Smooth muscle cell (in vitro differentiated cells): ENCODE results near the gene DUSP16. TPM values are rescaled to one million over a fixed set of nuclear protein-coding genes. Genes with fewer than 3 reads are reported as not detected.

Source experiments
- DNase-seq: peaks from one replicate; lab custom pipeline; 2025; ENCODE audit not compliant: unreplicated experiment; lab: John Stamatoyannopoulos, UW
- H2AFZ ChIP-seq: fragments of 200-600 bp; sonication (generic); 2 replicates; pipeline ENCODE4 v1.6.0; 2016; ENCODE audit warnings: antibody characterized with exemption, low read depth, mild to moderate bottlenecking
- H3F3A ChIP-seq: fragments of 200-600 bp; sonication (generic); 2 replicates; pipeline ENCODE4 v1.6.0; 2017; ENCODE audit warnings: antibody characterized with exemption, low read depth
- H3K27ac ChIP-seq: fragments of 200-600 bp; sonication (generic); 2 replicates; pipeline ENCODE4 v1.5.1; 2016; ENCODE audit warnings: low read depth, mild to moderate bottlenecking
- H3K27me3 ChIP-seq: fragments of 200-600 bp; sonication (generic); 2 replicates; pipeline ENCODE4 v1.6.1; 2016; ENCODE audit warnings: low read depth, mild to moderate bottlenecking
- H3K36me3 ChIP-seq: fragments of 200-600 bp; sonication (generic); 2 replicates; pipeline ENCODE4 v1.5.1; 2016; ENCODE audit warnings: low read depth
- H3K4me1 ChIP-seq: fragments of 200-600 bp; sonication (generic); 2 replicates; pipeline ENCODE4 v1.5.1; 2016; ENCODE audit warnings: low read depth
- H3K4me2 ChIP-seq: fragments of 200-600 bp; sonication (generic); 2 replicates; pipeline ENCODE4 v1.6.0; 2016; ENCODE audit warnings: mild to moderate bottlenecking
- H3K4me3 ChIP-seq: fragments of 200-600 bp; sonication (generic); 2 replicates; pipeline ENCODE4 v1.5.1; 2016; ENCODE audit warnings: mild to moderate bottlenecking
- H3K79me2 ChIP-seq: fragments of 200-600 bp; sonication (generic); 2 replicates; pipeline ENCODE4 v1.6.0; 2016; ENCODE audit warnings: low read depth, mild to moderate bottlenecking
- H3K9ac ChIP-seq: fragments of 200-600 bp; sonication (generic); 2 replicates; pipeline ENCODE4 v1.6.0; 2016; ENCODE audit warnings: low read depth
- H3K9me3 ChIP-seq: fragments of 200-600 bp; sonication (generic); replicated peaks from 2 replicates; pipeline ENCODE4 v1.5.1; 2016; ENCODE audit warnings: low read depth
- H4K20me1 ChIP-seq: fragments of 200-600 bp; sonication (generic); 2 replicates; pipeline ENCODE4 v1.6.0; 2016; ENCODE audit warnings: low read depth
- WGBS: methylation state at CpG from one replicate; pipeline ENCODE4 v1.1.7; 2016; ENCODE audit warnings: low lambda C conversion rate; 5-methylcytosine and 5-hydroxymethylcytosine counted together
- polyA plus RNA-seq: library from polyadenylated mRNA; unstranded; fragments of >200 nt; fragmentation: Nextera tagmentation; extraction: Ambion mirVana; gene quantifications from 2 replicates; pipeline ENCODE4 v1.2.1, GENCODE V29; 2016
- total RNA-seq: library from RNA; depleted of rRNA; stranded (reverse); fragments of >200 nt; gene quantifications from 2 replicates; pipeline ENCODE4 v1.2.3, GENCODE V29; 2014
- TF ChIP-seq, protein P1 (sequence below): fragments of 200-600 bp; sonication (generic); IDR thresholded peaks from 2 replicates; pipeline ENCODE4 v1.5.1; 2017; ENCODE audit warnings: borderline replicate concordance, mild to moderate bottlenecking, antibody characterized with exemption; ENCODE audit not compliant: insufficient read depth, poor library complexity, severe bottlenecking

Gene DUSP16
- total and polyA plus RNA-seq, 2 experiments from 2014 or later = 1.2 to 10.8 TPM

DNA sequence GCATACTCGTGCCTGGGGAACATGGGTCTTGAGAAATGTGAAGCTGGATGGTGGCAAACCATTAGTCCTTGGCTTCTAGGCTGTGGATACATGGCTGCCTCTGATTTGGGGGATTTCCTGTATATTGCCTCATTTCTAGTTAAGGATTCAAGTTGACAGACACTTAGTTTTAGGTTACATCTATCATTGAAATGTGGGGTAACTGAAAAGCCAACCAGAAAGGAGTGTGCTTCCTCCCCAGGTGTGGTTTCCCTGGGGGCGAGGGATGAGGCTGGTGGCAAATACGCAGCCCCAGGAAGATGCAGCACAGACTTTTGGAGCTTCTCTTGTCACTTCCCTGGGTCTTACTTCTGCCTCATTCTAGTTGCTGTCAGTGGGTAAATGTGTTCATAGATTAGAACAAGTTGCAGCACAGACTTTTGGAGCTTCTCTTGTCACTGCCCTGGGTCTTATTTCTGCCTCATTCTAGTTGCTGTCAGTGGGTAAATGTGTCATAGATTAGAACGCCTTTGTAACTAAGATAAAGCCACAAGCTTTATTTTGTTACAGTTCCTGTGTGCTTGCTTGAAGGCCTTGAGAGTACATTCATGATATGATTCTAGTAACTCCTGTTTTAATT, 120.7 kb downstream of the DUSP16 start:
- WGBS = 48% methylated on average over 4 of the region's 4 CpGs
- H3K4me2 ChIP-seq = peak overlapping the region; percentile 52
- H3K27me3 ChIP-seq = no peaks in the 10 kb centered on the region
- no peak for DNase-seq
- H3K9me3 ChIP-seq = no peaks in the 10 kb centered on the region
- TF ChIP-seq, protein P1, sequence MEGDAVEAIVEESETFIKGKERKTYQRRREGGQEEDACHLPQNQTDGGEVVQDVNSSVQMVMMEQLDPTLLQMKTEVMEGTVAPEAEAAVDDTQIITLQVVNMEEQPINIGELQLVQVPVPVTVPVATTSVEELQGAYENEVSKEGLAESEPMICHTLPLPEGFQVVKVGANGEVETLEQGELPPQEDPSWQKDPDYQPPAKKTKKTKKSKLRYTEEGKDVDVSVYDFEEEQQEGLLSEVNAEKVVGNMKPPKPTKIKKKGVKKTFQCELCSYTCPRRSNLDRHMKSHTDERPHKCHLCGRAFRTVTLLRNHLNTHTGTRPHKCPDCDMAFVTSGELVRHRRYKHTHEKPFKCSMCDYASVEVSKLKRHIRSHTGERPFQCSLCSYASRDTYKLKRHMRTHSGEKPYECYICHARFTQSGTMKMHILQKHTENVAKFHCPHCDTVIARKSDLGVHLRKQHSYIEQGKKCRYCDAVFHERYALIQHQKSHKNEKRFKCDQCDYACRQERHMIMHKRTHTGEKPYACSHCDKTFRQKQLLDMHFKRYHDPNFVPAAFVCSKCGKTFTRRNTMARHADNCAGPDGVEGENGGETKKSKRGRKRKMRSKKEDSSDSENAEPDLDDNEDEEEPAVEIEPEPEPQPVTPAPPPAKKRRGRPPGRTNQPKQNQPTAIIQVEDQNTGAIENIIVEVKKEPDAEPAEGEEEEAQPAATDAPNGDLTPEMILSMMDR = no peak
- H3K4me3 ChIP-seq = no peak overlapping the region
- H3K27ac ChIP-seq = peak overlapping the region; percentile 81
- no peaks in the 10 kb centered on the region for H3K36me3 ChIP-seq
- H3K4me1 ChIP-seq = peaks cover 5% of the 10 kb centered on the region
- peak overlapping the region; percentile 21 for H3K9ac ChIP-seq
- peaks cover 7% of the 10 kb centered on the region for H4K20me1 ChIP-seq
- H2AFZ ChIP-seq = no peak overlapping the region
- H3K79me2 ChIP-seq = no peaks in the 10 kb centered on the region
- H3F3A ChIP-seq = peaks cover 15% of the 10 kb centered on the region

DNA sequence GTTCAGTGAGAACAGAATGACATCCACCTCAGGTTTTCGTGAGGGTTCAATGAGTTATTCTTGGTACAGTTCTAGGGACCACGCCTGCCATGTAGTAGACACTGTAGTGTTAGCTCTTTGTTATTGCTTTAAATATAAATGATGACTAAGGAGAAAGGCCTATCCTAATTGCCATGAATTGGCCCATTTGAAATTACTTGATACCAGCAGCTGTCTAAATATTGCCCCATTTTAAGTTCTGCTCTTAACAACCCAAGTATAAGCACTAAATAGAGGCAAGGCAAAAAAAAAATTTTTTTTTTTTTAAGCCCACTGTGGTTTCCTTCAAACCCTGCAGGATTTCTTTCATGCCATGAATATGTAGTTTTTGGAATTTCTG, 121.2 kb downstream of the DUSP16 start:
- Histone ChIP-seq H2AFZ (no peak overlapping the region), H3K9ac (no peak overlapping the region), H4K20me1 (peaks cover 7% of the 10 kb centered on the region), H3K79me2 (no peaks in the 10 kb centered on the region), H3K36me3 (no peaks in the 10 kb centered on the region), H3K9me3 (no peaks in the 10 kb centered on the region), H3K27me3 (no peaks in the 10 kb centered on the region), H3K27ac (peak overlapping the region; percentile 81), H3K4me1 (peaks cover 5% of the 10 kb centered on the region), H3F3A (peaks cover 15% of the 10 kb centered on the region), H3K4me3 (no peak overlapping the region), H3K4me2 (peak overlapping the region; percentile 52)
- DNase-seq = no peak
- WGBS = 98% methylated on average over 2 of the region's 2 CpGs
- TF ChIP-seq, protein P1 = no peak

DNA sequence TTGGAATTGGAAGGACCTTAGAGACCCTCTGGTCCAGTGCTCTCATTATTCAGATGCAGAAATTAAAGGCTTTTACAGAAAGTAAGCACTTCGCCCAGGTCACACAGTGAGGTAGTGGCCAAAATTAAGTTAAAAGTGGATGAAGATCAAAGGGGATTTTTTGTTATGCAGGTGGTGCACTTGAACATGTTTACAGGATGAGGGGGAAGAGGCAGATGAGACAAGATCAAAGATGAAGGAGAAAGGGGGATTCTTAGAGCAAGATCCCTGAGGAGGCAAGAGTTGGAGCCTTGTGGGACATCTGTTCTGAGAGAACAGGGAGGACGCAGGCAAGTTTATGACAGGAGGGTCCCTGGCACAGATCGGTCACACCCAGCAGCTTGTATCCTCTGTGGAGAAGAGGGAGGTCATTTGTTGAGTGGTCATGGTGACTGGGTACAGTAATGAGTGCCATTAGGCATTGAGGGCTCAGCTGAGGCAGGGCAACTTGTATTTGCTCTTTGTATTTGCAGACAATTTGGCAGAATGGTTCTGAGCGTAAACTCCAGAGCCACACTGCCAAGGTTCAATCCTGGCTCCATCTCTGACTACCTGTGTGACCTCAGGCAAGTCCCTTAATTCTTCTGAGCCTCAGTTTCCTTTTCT, 121.8 kb downstream of the DUSP16 start:
- H4K20me1 ChIP-seq = peaks cover 7% of the 10 kb centered on the region
- no peaks in the 10 kb centered on the region for H3K27me3 ChIP-seq
- 96% methylated on average over 4 of the region's 4 CpGs for WGBS
- peaks cover 5% of the 10 kb centered on the region for H3K4me1 ChIP-seq
- no peak overlapping the region for H3K27ac ChIP-seq
- no peaks in the 10 kb centered on the region for H3K9me3 ChIP-seq
- no peak overlapping the region for H3K9ac ChIP-seq
- H3F3A ChIP-seq = peaks cover 15% of the 10 kb centered on the region
- H3K36me3 ChIP-seq = no peaks in the 10 kb centered on the region
- peak overlapping the region; percentile 52 for H3K4me2 ChIP-seq
- TF ChIP-seq, protein P1 = no peak
- H2AFZ ChIP-seq = no peak overlapping the region
- DNase-seq = no peak
- H3K4me3 ChIP-seq = no peak overlapping the region
- no peaks in the 10 kb centered on the region for H3K79me2 ChIP-seq
